ENCODE data around the gene CDH19. TPM values are rescaled to one million over a fixed set of nuclear protein-coding genes. Genes with fewer than 3 reads are reported as not detected.

The CDH19 gene
- total RNA-seq, 1 donor from 2014 or later = 12.1 TPM

DNA sequence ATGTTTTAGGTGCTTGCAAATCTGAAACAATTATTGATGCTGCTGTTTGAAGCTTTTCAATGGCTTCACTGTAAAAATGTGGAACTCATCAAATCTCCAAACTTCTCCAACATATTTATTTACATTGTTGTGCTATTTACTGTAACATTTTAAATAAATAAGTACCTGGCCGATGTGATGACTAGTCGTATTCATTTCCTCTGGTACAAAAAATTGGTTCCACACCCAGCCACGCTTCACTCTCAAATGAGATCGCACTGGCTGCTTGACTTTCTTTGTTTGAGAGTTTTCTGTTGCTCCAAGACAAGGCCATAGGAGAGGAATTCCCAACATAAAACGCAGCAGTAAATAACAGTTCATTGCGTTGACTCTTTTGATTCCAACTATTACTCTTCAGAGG is 32.0 kb downstream of the CDH19 start:
- DNase-seq (no peak), ATAC-seq (no peak)
- intact Hi-C loops (cut with micrococcal nuclease) = no loop called here

DNA sequence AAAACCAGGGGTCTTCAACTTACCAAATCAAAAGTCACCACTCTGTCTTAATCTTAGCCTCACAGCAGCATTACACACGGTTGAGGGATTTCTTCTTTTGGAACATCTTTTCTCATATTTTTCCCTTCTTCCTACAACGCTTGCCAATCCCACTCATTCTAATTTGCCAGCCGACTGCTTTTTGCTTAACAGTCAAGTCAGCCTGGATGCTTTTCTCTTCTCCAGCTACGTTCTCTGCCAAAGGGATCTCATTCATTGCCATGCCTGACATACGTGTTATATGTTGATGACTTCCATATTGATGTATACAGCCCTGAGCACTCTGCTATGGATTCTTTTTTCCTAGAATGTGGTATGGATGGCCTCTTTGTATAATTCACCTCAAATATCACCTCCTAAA is 37.3 kb downstream of the CDH19 start:
- intact Hi-C loops (cut with micrococcal nuclease) = no loop called here
- no peak for ATAC-seq

DNA sequence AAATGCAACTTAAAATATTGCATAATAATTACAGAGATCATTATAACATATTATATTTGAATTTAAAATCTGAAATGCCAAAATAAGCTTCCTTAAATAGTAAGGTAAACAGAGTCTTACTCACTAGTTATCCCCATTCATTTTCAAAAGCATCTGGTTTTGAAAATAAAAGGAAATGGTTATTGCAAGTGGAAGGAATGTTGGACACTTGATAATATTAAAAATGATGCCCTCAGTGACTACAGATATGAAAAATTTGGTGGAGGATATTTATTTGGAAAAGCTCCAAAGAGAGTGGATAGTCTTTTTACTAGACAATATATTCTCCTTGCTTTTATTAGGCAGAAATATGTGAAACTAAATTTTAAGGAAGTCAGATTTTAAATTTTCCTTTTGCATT is 39.7 kb downstream of the CDH19 start:
- ATAC-seq (no peak), DNase-seq (no peak)
- intact Hi-C loops (cut with micrococcal nuclease) = no loop called here

More for the DNA sequence above, 37.3 kb downstream of the CDH19 start:
- DNase-seq = no peak

DNA sequence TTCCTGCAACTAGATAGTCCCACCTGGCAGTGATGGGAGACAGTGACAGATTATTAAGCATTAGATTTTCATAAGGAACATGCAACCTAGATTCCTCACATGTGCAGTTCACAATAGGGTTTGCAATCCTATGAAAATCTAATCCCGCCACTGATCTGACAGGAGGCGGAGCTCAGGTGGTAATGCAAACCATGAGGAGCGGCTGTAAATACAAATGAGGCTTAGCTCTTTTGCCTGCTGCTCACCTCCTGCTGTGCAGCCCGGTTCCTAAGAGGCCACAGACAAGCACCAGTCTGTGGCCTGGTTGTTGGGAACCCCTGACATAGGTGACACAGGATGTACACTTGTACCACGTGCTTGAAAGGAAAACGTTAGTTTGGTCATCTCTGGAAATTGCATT is 41.6 kb downstream of the CDH19 start:
- no peak for DNase-seq
- intact Hi-C loops (cut with micrococcal nuclease) = no loop called here
- no peak for ATAC-seq

DNA sequence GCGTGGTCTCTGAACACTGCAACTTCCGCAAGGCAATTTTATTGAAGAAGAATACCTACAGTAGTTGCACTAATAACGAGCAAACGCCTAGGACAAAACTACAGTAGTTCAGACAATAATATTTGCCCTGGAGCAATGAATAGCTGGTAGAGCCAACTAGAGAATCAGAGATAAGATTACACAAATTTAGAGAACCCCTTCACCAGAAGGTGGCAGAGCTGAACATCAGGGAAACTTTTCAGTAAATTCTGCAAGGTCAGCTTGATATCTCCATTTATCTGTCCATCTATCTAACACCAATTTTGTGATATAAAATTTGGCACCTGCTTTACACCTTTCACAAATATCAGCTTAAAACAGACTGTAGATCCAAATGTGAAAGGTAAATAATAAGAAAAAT is 43.8 kb downstream of the CDH19 start:
- ATAC-seq (no peak), DNase-seq (no peak)
- intact Hi-C loops (cut with micrococcal nuclease) = no loop called here

DNA sequence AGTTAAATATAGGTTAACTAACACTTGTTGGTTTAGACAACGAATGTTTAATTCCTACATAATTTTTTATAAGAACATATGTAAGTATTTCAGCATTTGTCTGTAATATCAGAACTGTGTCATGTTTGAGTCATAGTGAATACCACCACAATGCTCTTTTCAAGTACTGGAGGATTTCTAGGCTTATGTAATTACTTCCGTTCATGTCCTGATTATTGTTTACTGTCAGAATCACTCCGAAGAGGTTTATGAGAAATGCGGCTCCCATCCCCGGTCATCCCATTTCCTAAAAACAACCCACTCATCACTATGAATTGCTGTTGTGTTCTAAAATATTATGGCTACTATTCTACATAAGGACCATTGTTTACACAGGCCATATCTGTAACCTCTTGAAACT is 45.1 kb downstream of the CDH19 start:
- no peak for DNase-seq
- no peak for ATAC-seq
- intact Hi-C loops (cut with micrococcal nuclease) = no loop called here

DNA sequence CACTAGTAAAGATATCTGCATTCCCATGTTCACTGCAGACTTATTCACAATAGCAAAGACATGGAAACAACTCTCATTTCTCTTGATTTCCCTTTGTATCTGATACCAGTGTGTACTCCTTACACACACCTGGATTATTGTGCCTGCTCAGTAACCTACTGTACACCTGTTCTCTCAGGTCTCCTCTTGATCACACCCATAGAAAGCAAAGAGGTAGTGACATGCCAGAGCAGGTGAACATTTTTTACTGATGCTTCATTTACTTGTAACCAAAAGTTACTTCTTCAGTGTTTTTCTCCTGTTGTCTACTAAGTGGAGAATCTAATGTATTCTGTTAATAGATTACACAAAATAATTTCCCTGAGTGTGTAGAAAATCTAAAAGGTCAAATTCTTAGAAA is 46.8 kb downstream of the CDH19 start:
- DNase-seq = no peak
- ATAC-seq = no peak
- intact Hi-C loops (cut with micrococcal nuclease) = no loop called here

DNA sequence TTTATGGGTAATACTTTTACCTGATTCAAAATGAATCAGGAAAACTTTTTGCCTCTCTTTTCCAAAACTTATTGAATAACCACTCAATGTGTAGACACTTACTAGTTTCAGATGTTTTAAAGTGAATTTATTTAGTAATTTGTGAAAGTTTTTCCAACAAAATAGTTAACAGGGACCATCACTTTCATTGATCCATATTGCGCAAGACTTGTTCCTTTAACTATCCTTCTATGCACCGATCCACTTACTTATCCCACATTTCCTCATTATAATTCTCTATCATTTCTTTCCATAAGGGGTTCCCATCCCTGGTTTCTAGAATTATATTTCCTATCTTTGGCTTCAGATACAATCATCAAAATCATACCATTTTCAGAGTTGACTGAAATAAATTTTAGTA is 48.3 kb downstream of the CDH19 start:
- intact Hi-C loops (cut with micrococcal nuclease) = no loop called here
- DNase-seq = no peak
- no peak for ATAC-seq

DNA sequence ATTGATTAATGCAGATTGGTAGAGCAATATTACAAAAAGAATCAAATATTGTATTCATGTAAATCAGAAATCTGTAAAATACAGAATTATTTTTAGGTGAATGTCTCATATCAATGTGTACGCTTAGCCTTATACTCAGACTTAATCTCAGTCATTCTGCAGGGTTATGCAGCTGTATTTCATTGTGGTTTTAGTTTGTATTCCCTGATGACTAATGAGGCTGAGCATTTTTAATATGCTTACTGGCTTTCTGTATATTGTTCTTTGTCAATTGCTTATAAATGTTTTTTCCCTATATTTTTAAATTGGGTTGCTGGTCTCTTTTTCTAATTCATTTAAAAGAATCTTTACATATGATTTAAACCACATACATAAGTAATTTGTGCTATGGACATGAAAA is 50.1 kb downstream of the CDH19 start:
- DNase-seq (no peak), ATAC-seq (no peak)
- intact Hi-C loops (cut with micrococcal nuclease) = no loop called here

DNA sequence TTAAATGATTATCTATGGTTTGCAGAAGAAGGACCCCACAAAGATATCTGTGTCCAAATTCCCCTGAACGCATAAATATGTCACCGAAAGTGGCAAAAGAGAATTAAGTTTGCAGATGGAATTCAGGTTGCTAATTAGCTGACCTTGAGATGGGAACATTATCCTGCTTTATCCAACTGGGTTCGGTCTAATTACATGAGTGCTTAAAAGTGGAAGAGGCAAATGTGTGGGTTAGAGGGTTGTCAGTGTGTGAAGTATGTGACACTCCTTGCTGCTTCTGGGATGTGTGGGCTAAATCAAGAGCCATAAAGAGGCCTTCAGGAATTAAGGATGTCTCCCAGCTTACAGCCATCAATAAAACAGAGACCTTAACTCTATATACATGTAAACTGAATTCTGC is 53.5 kb downstream of the CDH19 start:
- DNase-seq (no peak), ATAC-seq (no peak)
- intact Hi-C loops (cut with micrococcal nuclease) = no loop called here

DNA sequence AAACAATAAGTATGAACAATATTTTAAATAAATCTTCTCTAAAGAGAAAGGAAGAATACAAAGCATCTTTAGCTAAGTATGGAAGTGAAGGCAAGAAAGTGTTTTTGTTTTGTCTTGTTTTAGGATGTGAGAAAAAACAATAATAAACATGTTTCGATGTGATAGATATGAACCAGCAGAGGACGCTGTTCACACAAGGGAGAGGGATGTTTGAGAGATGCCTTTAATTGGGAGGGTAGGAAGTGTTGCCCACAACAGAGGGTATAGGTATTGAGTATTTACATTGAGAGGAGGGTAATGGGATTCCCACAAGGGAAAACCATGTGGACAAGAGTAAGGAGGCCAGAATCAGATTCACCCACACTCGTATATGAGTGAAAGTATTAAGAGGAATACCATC is 55.1 kb downstream of the CDH19 start:
- intact Hi-C loops (cut with micrococcal nuclease) = no loop called here
- DNase-seq = no peak

DNA sequence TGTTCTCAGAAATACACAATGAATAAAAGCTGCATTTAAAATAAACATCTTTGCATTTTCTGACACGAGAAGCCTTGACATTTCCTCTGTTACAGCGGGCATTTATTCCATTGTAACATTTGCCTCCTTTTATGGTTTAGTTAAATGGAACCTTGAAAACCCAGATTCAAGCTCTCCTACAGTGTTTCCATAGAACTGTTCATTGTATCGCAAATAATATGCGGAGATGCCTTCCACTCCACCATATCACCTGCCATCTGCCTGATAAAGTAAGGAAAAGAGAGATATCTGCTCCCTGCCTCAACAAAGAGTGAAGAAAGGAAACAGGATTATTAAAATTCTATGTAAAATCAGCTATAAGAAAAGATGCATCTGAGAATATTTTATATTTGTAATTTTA is 69.8 kb downstream of the CDH19 start:
- intact Hi-C loops (cut with micrococcal nuclease) = no loop called here
- DNase-seq (no peak), ATAC-seq (no peak)

More for the DNA sequence above, 55.1 kb downstream of the CDH19 start:
- no peak for ATAC-seq

DNA sequence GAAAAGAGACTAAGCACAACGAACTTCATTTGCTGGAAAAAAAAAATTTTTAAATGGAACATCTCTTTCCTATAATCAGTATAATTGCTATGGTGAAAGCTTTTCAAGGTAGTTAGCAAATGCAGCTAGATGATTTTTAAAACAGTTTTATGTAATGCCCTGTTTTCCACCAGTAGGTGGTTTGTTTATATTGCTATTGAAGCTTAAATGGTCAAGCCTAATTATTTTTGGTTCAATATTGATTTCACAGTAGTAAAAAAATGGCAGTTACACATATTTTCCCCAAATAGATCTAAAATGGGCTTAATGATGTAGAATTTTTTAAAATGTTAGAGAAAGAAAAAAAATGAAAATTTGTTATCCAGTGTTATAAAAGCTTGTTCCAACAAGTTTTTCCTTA is 70.2 kb downstream of the CDH19 start:
- DNase-seq = no peak
- intact Hi-C loops (cut with micrococcal nuclease) = no loop called here
- ATAC-seq = no peak

DNA sequence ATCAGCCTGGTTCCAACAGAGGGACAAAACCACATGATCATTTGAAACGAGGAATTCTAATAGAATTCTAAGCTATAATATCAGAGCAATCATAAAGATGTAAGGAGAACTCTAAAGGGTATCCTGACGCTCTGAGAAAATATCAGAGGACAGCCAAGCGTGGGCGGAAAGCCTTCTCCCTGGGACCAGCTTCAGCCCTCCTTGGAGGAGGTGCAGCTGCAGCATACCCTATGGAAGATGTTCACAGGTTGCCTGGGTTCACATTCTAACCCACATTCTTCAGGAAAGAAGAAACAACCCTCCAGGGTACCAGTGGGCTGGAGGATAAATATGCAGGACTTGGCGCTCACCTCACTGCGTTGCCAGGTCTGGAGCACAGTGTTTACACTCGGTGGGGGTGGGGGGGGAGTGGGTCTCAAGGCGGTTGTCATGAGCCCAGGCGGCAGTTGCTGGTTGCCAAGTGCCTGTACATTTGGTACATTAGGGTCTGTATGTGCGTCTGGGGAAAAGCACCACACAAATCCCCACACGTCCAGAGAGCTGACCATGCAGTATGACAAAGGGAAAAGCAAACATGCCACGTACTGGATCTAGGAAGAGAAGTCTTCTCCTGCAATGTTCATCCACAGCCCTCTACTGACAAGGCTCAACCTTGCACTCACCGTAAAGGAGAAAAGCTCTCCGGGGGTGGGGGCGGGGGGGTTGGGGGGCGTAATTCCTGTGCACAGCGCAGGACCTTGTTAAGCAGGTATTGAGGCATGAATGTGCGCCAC is 80.5 kb downstream of the CDH19 start:
- DNase-seq (no peak), ATAC-seq (no peak)
- intact Hi-C loops (cut with micrococcal nuclease) = no loop called here

DNA sequence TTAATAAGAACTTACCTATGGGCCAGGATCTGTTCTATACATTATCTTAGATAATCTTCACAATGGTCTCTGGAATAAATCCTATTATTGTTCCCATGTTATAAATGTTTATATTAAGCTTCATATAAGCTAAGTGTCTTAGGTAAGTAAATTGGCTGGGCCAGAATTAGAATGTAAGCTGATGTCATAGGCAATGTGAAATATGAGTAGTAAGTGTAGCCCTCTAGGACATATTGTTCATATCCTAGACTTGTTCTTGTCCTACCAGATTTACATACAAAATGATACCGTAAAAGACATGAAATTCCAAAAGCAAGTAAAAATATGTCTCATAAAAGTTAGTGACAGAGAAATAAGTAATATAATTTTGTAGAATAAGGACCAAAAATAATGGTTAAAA is 89.9 kb downstream of the CDH19 start:
- intact Hi-C loops (cut with micrococcal nuclease) = no loop called here
- DNase-seq (no peak), ATAC-seq (no peak)

DNA sequence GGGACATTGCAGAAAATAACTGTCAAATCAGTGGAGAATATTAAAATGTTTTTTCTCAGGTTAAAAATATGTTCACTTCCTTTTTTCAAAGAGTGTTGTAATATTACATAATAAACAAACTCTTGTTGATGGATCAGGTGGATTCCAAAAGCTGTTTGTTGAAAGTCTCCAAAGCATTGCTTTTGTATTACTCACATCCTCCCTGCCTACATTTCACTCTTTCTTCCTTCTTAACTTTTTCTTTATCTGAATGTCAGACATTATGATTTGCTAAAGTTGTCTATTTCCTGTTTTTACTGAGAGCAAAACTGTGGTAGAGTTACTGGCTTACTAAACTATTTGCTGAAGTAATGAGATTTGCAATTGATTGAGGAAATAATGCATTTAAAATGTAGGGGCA is 92.1 kb downstream of the CDH19 start:
- ATAC-seq (no peak), DNase-seq (no peak)

DNA sequence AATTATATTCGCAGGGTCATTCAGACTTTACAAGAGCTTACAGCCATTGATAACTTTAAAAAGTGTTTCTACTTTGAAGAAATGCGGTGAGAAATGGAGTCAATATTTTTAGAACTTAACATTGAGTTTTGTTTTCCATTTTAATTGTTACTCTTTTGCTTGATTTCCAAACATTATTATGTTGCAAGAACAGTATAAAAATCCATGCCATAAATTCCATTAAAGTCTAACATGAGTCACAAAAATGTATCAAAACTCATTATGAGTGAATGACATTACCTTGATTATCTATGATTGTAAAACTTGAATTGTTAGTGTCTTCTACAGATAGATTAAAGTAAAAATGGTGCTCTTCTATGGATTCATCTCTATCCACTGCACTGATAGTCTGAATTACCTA is 92.6 kb downstream of the CDH19 start:
- intact Hi-C loops (cut with micrococcal nuclease) = no loop called here
- ATAC-seq = no peak
- DNase-seq = no peak

More for the DNA sequence above, 92.1 kb downstream of the CDH19 start:
- intact Hi-C loops (cut with micrococcal nuclease) = no loop called here

DNA sequence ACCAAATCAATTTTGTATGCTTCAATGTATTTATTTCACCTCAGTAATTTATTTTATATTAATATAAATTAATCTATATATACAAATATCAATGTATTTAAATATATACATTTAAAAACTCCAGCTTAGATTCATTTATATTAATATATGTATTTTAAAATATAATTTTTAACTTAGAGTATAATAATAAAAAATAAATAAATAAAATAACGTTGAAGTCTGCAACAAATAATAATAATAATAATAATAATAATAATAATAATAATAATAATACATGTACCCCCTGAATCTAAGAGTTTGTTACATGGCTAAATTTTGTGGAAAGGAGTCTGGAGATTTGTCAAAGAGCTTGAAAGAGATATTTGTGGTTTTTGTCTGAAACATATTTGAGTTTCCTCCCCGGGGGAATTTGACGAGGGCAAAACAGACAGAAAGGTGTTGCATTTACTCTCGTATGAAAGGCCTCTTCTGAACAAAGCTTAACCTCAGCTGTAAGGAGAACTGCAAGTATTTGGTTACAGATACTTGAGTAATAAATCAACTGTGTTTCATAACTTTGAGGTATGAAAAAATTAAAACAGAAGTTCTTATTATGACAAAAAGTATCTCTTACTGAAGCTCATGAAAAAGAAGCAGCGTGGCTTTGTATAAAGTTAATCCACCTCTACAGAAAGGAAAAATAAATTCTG is 93.4 kb downstream of the CDH19 start:
- intact Hi-C loops (cut with micrococcal nuclease) = no loop called here
- ATAC-seq = no peak
- DNase-seq = no peak

DNA sequence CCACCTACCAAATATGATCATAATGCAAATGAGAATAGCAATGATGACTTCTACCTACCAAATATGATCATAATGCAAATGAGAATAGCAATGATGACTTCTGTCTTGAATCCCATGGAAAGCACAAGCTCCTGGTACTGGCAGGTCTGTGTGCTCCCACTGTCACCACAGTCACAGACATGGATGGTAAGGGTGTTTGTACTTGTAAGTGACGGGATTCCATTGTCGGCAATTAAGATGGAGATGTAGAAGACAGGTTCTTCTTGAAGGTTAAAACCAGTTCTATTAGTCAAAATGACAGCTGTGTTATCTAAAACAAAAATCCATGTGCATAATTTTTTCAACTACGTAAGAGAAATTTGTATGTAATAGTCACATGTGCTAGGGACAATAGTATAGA is 95.0 kb downstream of the CDH19 start:
- intact Hi-C loops (cut with micrococcal nuclease) = no loop called here
- no peak for DNase-seq
- ATAC-seq = no peak

DNA sequence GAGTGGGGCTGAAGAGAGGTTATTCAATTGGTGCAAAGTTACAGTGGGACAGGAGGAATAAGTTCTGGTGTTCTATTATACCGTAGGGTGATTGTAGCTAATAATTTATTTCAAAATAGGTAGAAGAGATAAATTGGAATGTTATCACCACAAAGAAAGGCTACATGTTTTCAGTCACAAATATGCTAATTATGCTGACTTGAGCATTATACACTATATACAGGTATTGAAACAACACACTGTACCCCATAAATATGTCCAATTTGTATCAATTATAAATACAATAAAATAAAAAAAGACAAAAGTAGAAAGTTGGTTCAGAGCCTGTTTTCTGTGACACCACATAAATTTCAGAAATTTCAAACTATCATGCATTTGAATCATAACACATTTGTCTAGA is 97.7 kb downstream of the CDH19 start:
- intact Hi-C loops (cut with micrococcal nuclease) = no loop called here

DNA sequence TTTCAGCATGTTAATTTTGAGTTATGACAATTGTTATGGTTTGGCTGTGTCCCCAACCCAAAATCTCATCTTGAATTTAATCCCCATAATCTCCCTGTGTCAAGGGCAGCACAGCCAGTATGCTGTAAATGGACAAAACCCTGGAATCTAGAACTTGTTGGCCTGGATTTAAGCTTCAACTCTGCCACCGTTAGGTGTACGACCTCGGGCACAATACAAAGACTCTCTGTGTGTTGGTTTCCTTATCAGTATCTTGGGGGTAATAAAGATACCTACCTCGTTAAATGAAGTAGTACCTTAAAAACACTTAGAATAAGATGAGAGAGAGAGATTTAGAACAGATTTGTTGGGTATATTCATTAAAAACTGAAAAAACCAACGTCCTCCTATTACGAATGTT is 106.5 kb downstream of the CDH19 start:
- DNase-seq (no peak), ATAC-seq (no peak)
- intact Hi-C loops (cut with micrococcal nuclease) = no loop called here

More for the DNA sequence above, 97.7 kb downstream of the CDH19 start:
- ATAC-seq (no peak), DNase-seq (no peak)

Data from left ventricle myocardium superior (tissue), 1 donor.